ENCODE data around the gene RELN. TPM values are rescaled to one million over a fixed set of nuclear protein-coding genes. Genes with fewer than 3 reads are reported as not detected.

Gene RELN
- total and polyA plus RNA-seq, 2 donors (not counting 1 experiment from before 2014, with no cell fraction given): not detected

DNA sequence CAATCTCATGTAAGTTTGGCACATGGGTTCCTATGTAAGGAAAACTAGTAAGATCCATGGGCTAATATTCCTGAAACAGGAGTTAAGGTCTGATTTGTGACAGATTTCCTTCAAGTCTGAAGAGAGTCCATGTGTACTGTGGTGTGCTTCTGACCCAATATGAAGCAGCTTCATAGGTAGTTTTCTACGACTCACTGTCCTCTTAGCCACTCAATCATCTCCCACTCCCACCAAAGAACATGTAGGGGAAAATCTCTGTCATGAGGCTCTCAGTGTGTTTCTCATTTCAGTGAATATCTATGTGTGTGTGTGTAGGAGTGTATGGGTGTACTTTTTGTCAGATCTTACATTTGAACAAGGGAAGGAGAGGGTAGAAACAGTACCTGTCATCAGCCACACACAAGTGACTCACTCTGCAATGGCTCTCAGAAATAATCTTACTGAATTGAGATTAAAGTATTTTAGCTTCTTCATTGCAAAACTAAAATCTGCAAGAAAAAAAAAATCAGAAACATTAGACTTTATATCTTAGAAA lies 31.1 kb downstream of the RELN start:
- H3K4me1 Mint-ChIP-seq: no peaks in the 10 kb centered on the region
- no peaks in the 10 kb centered on the region for H3K9me3 Mint-ChIP-seq (ENCODE audit: insufficient read depth)
- Histone ChIP-seq H3K9me3 (ENCODE audit: control extremely low read depth in 1 of 3, control insufficient read depth in 2 of 3, insufficient read depth in 1 of 3, low read length in 2 of 3) (no peaks in the 10 kb centered on the region), H3K9ac (ENCODE audit: low read length) (no peak overlapping the region), H3K4me1 (ENCODE audit: control insufficient read depth in 2 of 2, insufficient read depth in 2 of 2, low read length in 2 of 2) (no peaks in the 10 kb centered on the region), H3K4me2 (replicated peaks; ENCODE audit: low read depth, low read length, poor library complexity, severe bottlenecking) (no peak overlapping the region), H3K36me3 (replicated peaks in 1 of 2; ENCODE audit: control extremely low read depth in 1 of 2, control insufficient read depth in 1 of 2, extremely low read depth in 1 of 2, insufficient read depth in 2 of 2, low read length in 1 of 2) (no peaks in the 10 kb centered on the region), H4K20me1 (ENCODE audit: control insufficient read depth, insufficient read depth, low read length, poor library complexity, severe bottlenecking) (no peaks in the 10 kb centered on the region), H3K4me3 (ENCODE audit: control extremely low read depth in 1 of 5, extremely low read depth in 1 of 5, insufficient read depth in 1 of 5, low read depth in 2 of 5, low read length in 4 of 5) (no peak overlapping the region), H3K27me3 (replicated peaks in 1 of 4; ENCODE audit: control extremely low read depth in 1 of 4, control insufficient read depth in 3 of 4, insufficient read depth in 4 of 4, low read length in 3 of 4) (no peaks in the 10 kb centered on the region), H3K27ac (ENCODE audit: low read length in 2 of 2) (no peak overlapping the region), H2AFZ (ENCODE audit: insufficient read depth, low read depth, low read length, poor library complexity, severe bottlenecking) (no peak overlapping the region), H3K79me2 (ENCODE audit: control insufficient read depth, insufficient read depth, low read length) (no peaks in the 10 kb centered on the region)
- H3K4me3 Mint-ChIP-seq: no peak overlapping the region
- DNase-seq (no peak), ATAC-seq (ENCODE audit: low read depth) (no peak)
- no CpG with 5 or more reads among the region's 1 CpG for WGBS (ENCODE audit: insufficient coverage)
- ChIA-PET CTCF (no interaction called here), POLR2A (no interaction called here)
- peaks cover 12% of the 10 kb centered on the region for H3K27me3 Mint-ChIP-seq
- intact Hi-C loops (cut with micrococcal nuclease): no loop called here
- TF ChIP-seq CTCF (IDR thresholded peaks at IDR 0.05) (no peak), EZH2 (IDR thresholded peaks at IDR 0.05; ENCODE audit: borderline replicate concordance, insufficient read depth, low read depth, low read length, poor library complexity, severe bottlenecking) (no peak)
- no peak overlapping the region for H3K27ac Mint-ChIP-seq

DNA sequence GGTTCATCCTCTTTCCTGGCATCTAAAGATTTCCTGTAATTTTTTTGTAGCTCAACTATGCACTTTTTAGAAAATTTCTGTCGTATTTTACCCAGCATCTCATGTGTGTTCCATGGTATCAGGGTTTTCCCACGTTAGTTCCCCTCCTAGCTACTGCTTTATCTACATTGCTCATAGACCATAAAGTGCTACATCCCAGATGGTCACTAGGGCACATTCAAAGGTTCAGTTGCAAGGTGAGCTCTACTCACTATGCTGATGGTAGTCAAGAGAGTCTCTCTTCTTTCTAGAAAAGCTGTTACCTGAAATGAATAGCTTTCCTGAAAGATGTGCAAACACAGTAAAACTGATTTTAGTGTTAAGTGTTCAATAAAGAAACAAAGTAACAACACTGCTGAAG lies 33.5 kb downstream of the RELN start:
- H3K9me3 Mint-ChIP-seq (ENCODE audit: insufficient read depth): no peaks in the 10 kb centered on the region
- peaks cover 17% of the 10 kb centered on the region for H3K27me3 Mint-ChIP-seq
- no peaks in the 10 kb centered on the region for H3K4me1 Mint-ChIP-seq
- Histone ChIP-seq H3K36me3 (replicated peaks in 1 of 2; ENCODE audit: control extremely low read depth in 1 of 2, control insufficient read depth in 1 of 2, extremely low read depth in 1 of 2, insufficient read depth in 2 of 2, low read length in 1 of 2) (no peaks in the 10 kb centered on the region), H3K9ac (ENCODE audit: low read length) (no peak overlapping the region), H3K4me1 (ENCODE audit: control insufficient read depth in 2 of 2, insufficient read depth in 2 of 2, low read length in 2 of 2) (no peaks in the 10 kb centered on the region), H3K79me2 (ENCODE audit: control insufficient read depth, insufficient read depth, low read length) (no peaks in the 10 kb centered on the region), H3K27me3 (replicated peaks in 1 of 4; ENCODE audit: control extremely low read depth in 1 of 4, control insufficient read depth in 3 of 4, insufficient read depth in 4 of 4, low read length in 3 of 4) (no peaks in the 10 kb centered on the region), H3K27ac (ENCODE audit: low read length in 2 of 2) (no peak overlapping the region), H2AFZ (ENCODE audit: insufficient read depth, low read depth, low read length, poor library complexity, severe bottlenecking) (no peak overlapping the region), H3K9me3 (ENCODE audit: control extremely low read depth in 1 of 3, control insufficient read depth in 2 of 3, insufficient read depth in 1 of 3, low read length in 2 of 3) (no peaks in the 10 kb centered on the region), H4K20me1 (ENCODE audit: control insufficient read depth, insufficient read depth, low read length, poor library complexity, severe bottlenecking) (no peaks in the 10 kb centered on the region), H3K4me3 (ENCODE audit: control extremely low read depth in 1 of 5, extremely low read depth in 1 of 5, insufficient read depth in 1 of 5, low read depth in 2 of 5, low read length in 4 of 5) (no peak overlapping the region), H3K4me2 (replicated peaks; ENCODE audit: low read depth, low read length, poor library complexity, severe bottlenecking) (no peak overlapping the region)
- intact Hi-C loops (cut with micrococcal nuclease): no loop called here
- no peak for TF ChIP-seq EZH2 (IDR thresholded peaks at IDR 0.05; ENCODE audit: borderline replicate concordance, insufficient read depth, low read depth, low read length, poor library complexity, severe bottlenecking)
- TF ChIP-seq CTCF (IDR thresholded peaks at IDR 0.05): no peak
- ChIA-PET POLR2A (no interaction called here), CTCF (no interaction called here)
- ATAC-seq (ENCODE audit: low read depth) (no peak), DNase-seq (no peak)
- H3K4me3 Mint-ChIP-seq: no peak overlapping the region
- H3K27ac Mint-ChIP-seq: no peak overlapping the region
- WGBS (ENCODE audit: insufficient coverage): 80% methylated on average over 1 of the region's 2 CpGs

All from B cell (primary cell).